ENCODE results near the gene FAM53B.
"Not testable (repeated sequence)": the region's sequence is repeated elsewhere in the genome, so short reads cannot be mapped to it uniquely, and the experiment has no call there.

FAM53B gene

GRCh38 chr10:124744102-124745050 is at the start of gene FAM53B:
FAM53B (minus strand) TSS chr10:124744378; CDS start chr10:124706713, 37,665 bp downstream.
- DNase-seq: peak; percentile 81

- no peak for DNase-seq
These were observed 48.8 kb upstream of the FAM53B start for GRCh38 chr10:124792998-124793352.

- DNase-seq: peak; percentile 93
These were observed 47.6 kb upstream of the FAM53B start, which contains the start of gene EEF1AKMT2 for GRCh38 chr10:124791547-124792348. EEF1AKMT2 (minus strand) TSS chr10:124791887; CDS start chr10:124791833, 54 bp downstream.

GRCh38 chr10:124782900-124783299 is 38.7 kb upstream of the FAM53B start:
- not testable (repeated sequence) for DNase-seq

- DNase-seq: no peak
These were observed 24.6 kb upstream of the FAM53B start for GRCh38 chr10:124768791-124769190.

GRCh38 chr10:124765256-124765655 is 21.1 kb upstream of the FAM53B start:
- no peak for DNase-seq

- DNase-seq: no peak
These were observed 19.1 kb upstream of the FAM53B start for GRCh38 chr10:124763267-124763666.

GRCh38 chr10:124762281-124762680 is 18.1 kb upstream of the FAM53B start:
- no peak for DNase-seq

- DNase-seq: no peak
These were observed 12.2 kb upstream of the FAM53B start for GRCh38 chr10:124756156-124756903.

GRCh38 chr10:124755581-124755980 is 11.4 kb upstream of the FAM53B start:
- no peak for DNase-seq

GRCh38 chr10:124754227-124754626 is 10.0 kb upstream of the FAM53B start:
- no peak for DNase-seq

- DNase-seq: no peak
These were observed 4.9 kb upstream of the FAM53B start for GRCh38 chr10:124748953-124749645.

- DNase-seq: no peak
These were observed 4.0 kb upstream of the FAM53B start for GRCh38 chr10:124748166-124748565.

- DNase-seq: no peak
These were observed 3.6 kb upstream of the FAM53B start for GRCh38 chr10:124747745-124748144.

GRCh38 chr10:124746992-124747391 is 2.8 kb upstream of the FAM53B start:
- DNase-seq: no peak

- DNase-seq: not testable (repeated sequence)
These were observed 2.3 kb upstream of the FAM53B start for GRCh38 chr10:124746447-124746846.

GRCh38 chr10:124745673-124746072 is 1.5 kb upstream of the FAM53B start:
- peak; percentile 40 for DNase-seq

- DNase-seq: no peak
These were observed 1.1 kb upstream of the FAM53B start for GRCh38 chr10:124745252-124745651.

GRCh38 chr10:124743191-124744101 is 732 bp downstream of the FAM53B start:
- peak; percentile 20 for DNase-seq

- DNase-seq: peak; percentile 34
These were observed 1.6 kb downstream of the FAM53B start for GRCh38 chr10:124742413-124743190.
